ENCODE data around the gene ST3GAL3.

The ST3GAL3 gene

DNA sequence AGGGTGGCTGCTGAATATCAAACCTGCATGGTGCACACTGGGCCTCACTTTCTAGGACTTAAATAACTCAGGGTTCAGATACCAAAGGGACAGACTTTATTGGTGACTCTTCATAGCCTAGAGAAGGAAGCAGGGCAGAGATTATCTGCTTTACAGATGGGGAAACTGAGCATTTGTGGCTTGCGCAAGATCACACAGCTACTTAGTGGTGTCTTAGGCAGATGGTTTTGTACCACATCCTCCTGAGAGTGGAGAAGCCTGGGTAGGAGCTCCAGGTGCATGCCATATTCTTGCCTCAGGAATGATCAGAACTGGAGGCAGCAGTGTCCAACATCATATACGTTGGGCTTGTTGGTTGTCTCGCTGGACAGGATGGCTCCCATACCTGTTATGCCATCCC lies 255.7 kb downstream of the ST3GAL3 start:
- H3K27ac ChIP-seq, result no peak overlapping the region
- TF ChIP-seq EZH2 (IDR thresholded peaks at IDR 0.05) (no peak), POLR2AphosphoS5 (IDR thresholded peaks at IDR 0.05; ENCODE audit: borderline replicate concordance, low read depth, low read length) (no peak), FOXP2 (optimal IDR thresholded peaks at IDR 0.05; ENCODE audit: control extremely low read depth, extremely low read length, insufficient read depth) (no peak)
- no peaks in the 10 kb centered on the region for H3K9me3 ChIP-seq (ENCODE audit: low read depth, low read length)
- no peak for DNase-seq (ENCODE audit: low read depth, low spot score)
- no peaks in the 10 kb centered on the region; the same call in 1 of the 2 replicates for H3K36me3 ChIP-seq (ENCODE audit: insufficient read depth, low read length)
- H3K4me3 ChIP-seq, result no peak overlapping the region
- no peak overlapping the region for H3K9ac ChIP-seq (ENCODE audit: insufficient read length)

DNA sequence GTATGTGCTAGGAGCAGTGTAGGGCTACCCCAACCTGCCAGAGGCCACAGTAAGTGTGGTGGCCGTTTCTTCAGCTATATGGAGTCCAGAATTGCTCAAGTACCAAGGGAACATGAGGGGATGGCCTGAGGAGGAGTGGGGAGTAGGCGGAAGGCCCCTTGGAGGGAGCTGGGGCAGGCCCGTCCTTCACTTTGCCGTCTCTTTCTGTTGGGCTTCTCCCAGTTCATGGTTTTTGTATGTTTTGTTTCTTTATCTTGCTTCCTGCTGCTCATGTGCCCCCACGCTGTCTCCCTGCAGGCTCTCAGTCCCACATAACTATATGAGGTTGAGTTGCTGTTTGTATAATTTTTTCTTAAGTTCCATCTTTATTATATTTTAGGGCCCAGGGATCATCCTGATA lies 256.6 kb downstream of the ST3GAL3 start:
- H3K4me3 ChIP-seq, result no peak overlapping the region
- H3K27ac ChIP-seq, result no peak overlapping the region
- no peak for TF ChIP-seq POLR2AphosphoS5 (IDR thresholded peaks at IDR 0.05; ENCODE audit: borderline replicate concordance, low read depth, low read length)
- no peak for TF ChIP-seq FOXP2 (optimal IDR thresholded peaks at IDR 0.05; ENCODE audit: control extremely low read depth, extremely low read length, insufficient read depth)
- TF ChIP-seq EZH2 (IDR thresholded peaks at IDR 0.05), result no peak
- H3K9me3 ChIP-seq (ENCODE audit: low read depth, low read length), result no peaks in the 10 kb centered on the region
- no peaks in the 10 kb centered on the region; the same call in 1 of the 2 replicates for H3K36me3 ChIP-seq (ENCODE audit: insufficient read depth, low read length)
- no peak overlapping the region for H3K9ac ChIP-seq (ENCODE audit: insufficient read length)
- DNase-seq (ENCODE audit: low read depth, low spot score), result no peak

DNA sequence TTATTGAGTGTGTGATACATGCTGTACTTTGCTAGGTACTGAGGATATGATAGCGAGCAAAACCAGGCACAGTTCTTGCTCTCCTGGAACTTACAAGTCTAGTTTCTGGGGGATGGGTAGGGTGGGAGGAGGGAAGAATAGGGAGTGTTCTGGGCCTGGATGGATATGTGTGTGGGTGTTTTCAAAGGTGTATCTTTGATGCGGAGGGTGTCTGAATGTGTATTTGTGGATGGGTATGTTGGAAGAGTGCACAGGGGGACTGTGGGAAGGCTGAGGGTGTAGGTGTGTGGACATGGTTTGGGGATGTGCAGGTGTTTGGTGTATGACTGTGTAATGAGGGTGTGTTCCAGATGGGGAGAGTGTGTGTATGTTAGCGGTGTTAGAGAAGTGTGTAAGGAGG lies 258.0 kb downstream of the ST3GAL3 start:
- no peaks in the 10 kb centered on the region for H3K9me3 ChIP-seq (ENCODE audit: low read depth, low read length)
- no peak for TF ChIP-seq POLR2AphosphoS5 (IDR thresholded peaks at IDR 0.05; ENCODE audit: borderline replicate concordance, low read depth, low read length)
- TF ChIP-seq FOXP2 (optimal IDR thresholded peaks at IDR 0.05; ENCODE audit: control extremely low read depth, extremely low read length, insufficient read depth), result no peak
- TF ChIP-seq EZH2 (IDR thresholded peaks at IDR 0.05), result no peak
- no peak for DNase-seq (ENCODE audit: low read depth, low spot score)
- no peak overlapping the region for H3K27ac ChIP-seq
- H3K36me3 ChIP-seq (ENCODE audit: insufficient read depth, low read length), result no peaks in the 10 kb centered on the region; the same call in 1 of the 2 replicates
- H3K4me3 ChIP-seq, result no peak overlapping the region
- H3K9ac ChIP-seq (ENCODE audit: insufficient read length), result no peak overlapping the region

DNA sequence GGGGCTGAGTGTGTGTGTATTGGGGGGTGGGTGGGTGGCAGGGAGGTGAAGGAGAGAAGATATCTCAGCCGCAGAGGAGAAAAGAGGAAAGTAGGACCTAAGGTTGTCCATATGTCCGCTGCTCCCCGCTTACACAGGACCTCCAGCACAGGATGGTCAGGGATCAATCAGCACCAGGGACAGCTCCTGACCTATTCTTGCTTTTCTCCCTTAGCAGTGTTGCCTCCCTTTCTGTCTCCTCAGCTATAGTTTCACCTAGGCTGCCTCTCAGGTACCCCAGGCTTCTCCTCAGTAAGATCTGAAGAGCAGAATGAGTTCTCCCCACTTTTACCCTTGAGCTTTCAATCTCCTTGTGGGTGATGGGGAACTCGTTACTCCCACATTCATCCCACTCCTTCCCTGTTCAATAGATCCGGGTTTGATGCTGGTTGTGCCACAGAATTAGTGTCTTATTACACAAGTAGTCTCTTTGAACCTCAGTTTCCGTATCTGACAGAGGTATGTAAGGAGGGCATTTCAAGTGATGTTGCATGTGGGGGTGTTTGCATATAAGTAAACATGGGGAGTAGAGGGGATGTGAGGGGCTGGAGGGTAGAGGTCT lies 261.1 kb downstream of the ST3GAL3 start:
- Histone ChIP-seq H3K36me3 (ENCODE audit: insufficient read depth, low read length) (peaks cover 6% of the 10 kb centered on the region; the same call in 1 of the 2 replicates), H3K4me3 (no peak overlapping the region), H3K27ac (no peak overlapping the region), H3K9me3 (ENCODE audit: low read depth, low read length) (no peaks in the 10 kb centered on the region), H3K9ac (ENCODE audit: insufficient read length) (no peak overlapping the region)
- TF ChIP-seq FOXP2 (optimal IDR thresholded peaks at IDR 0.05; ENCODE audit: control extremely low read depth, extremely low read length, insufficient read depth) (no peak), POLR2AphosphoS5 (IDR thresholded peaks at IDR 0.05; ENCODE audit: borderline replicate concordance, low read depth, low read length) (no peak), EZH2 (IDR thresholded peaks at IDR 0.05) (no peak)
- DNase-seq (ENCODE audit: low read depth, low spot score), result no peak

DNA sequence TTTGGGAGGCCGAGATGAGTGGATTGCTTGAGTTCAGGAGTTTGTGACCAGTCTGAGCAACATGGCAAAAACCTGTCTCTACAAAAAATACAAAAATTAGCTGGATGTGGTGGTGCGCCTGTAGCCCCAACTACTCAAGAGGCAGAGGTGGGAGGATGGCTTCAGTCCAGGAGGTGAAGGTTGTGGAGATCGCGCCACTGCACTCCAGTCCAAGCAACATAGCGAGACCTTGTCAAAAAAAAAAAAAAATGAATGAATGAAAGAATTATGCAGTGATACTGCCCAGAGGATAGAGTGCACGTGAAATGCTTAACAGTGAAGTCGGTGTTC lies 262.0 kb downstream of the ST3GAL3 start:
- DNase-seq (ENCODE audit: low read depth, low spot score), result no peak
- H3K9ac ChIP-seq (ENCODE audit: insufficient read length), result no peak overlapping the region
- TF ChIP-seq EZH2 (IDR thresholded peaks at IDR 0.05) (no peak), POLR2AphosphoS5 (IDR thresholded peaks at IDR 0.05; ENCODE audit: borderline replicate concordance, low read depth, low read length) (no peak), FOXP2 (optimal IDR thresholded peaks at IDR 0.05; ENCODE audit: control extremely low read depth, extremely low read length, insufficient read depth) (no peak)
- H3K9me3 ChIP-seq (ENCODE audit: low read depth, low read length), result no peaks in the 10 kb centered on the region
- H3K27ac ChIP-seq, result no peak overlapping the region
- H3K36me3 ChIP-seq (ENCODE audit: insufficient read depth, low read length), result peaks cover 6% of the 10 kb centered on the region; the same call in 1 of the 2 replicates
- peak overlapping the region; percentile 91 for H3K4me3 ChIP-seq

DNA sequence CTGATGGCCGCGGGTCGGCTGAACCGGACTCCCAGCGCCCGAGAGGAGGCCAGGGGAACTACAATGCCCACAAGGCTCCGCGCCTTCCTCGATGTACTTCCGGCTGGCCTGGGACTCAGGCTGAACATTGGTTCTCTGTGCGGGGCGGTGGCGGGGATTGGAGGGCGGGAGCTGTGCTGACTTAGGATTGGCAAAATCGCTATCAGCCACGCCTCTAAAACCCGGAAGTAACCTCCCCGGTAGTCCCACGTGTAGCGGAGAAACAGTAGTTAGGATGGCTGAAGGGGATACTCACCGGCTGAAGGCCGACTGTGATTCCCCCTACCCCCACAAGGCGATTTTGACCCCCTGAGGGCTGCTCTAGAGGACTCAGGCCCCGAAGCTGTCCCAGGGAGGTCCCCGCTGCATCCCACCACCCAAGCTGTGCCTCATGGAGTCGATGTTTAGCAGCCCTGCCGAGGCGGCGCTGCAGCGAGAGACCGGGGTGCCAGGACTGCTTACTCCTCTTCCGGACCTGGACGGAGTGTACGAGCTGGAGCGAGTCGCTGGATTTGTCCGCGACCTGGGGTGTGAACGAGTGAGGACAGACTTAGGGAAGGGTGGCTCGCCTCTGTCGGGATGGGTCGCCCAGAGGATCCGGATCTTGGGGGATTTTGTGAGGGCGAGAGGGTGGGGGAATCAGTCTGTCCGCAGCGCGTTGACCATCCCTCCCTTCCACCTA lies 262.6 kb downstream of the ST3GAL3 start, which contains the start of gene DPH2:
Gene DPH2, plus strand, starts transcription at position 265 of the 721 bp plus-strand sequence. Its CDS starts 166 bp downstream, at position 431.
- Histone ChIP-seq H3K4me3 (peak within 1 kb of the TSS; percentile 91), H3K27ac (no peak within 1 kb of the TSS), H3K9ac (ENCODE audit: insufficient read length) (peak within 1 kb of the TSS; percentile 76), H3K9me3 (ENCODE audit: low read depth, low read length) (no peaks in the 10 kb centered on the region), H3K36me3 (ENCODE audit: insufficient read depth, low read length) (peaks cover 6% of the 10 kb centered on the region; the same call in 1 of the 2 replicates)
- peak; percentile 83 for DNase-seq (ENCODE audit: low read depth, low spot score)
- TF ChIP-seq EZH2 (IDR thresholded peaks at IDR 0.05), result no peak
- TF ChIP-seq POLR2AphosphoS5 (IDR thresholded peaks at IDR 0.05; ENCODE audit: borderline replicate concordance, low read depth, low read length), result peak; percentile 67; the same call in 1 of the 2 replicates
- TF ChIP-seq FOXP2 (optimal IDR thresholded peaks at IDR 0.05; ENCODE audit: control extremely low read depth, extremely low read length, insufficient read depth), result no peak

DNA sequence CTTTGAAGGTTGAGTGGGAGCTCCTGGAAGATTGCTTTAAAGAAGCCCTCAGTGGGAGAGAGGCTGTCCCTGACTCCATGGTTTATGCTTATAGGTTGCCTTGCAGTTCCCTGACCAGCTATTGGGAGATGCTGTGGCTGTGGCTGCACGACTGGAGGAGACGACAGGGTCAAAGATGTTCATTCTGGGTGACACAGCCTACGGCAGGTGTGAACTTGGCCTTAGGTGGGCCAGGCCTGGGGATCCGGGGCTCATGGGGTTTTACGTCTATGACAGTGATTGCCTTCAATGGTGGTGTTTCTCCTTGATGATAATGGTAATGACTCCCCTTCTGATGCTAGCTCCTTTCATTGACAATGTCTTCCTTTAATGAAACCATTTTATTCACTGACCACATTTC lies 263.2 kb downstream of the ST3GAL3 start:
- Histone ChIP-seq H3K9me3 (ENCODE audit: low read depth, low read length) (no peaks in the 10 kb centered on the region), H3K36me3 (ENCODE audit: insufficient read depth, low read length) (peaks cover 6% of the 10 kb centered on the region; the same call in 1 of the 2 replicates), H3K27ac (no peak overlapping the region), H3K4me3 (peak overlapping the region; percentile 91), H3K9ac (ENCODE audit: insufficient read length) (peak overlapping the region; percentile 76)
- TF ChIP-seq FOXP2 (optimal IDR thresholded peaks at IDR 0.05; ENCODE audit: control extremely low read depth, extremely low read length, insufficient read depth) (no peak), EZH2 (IDR thresholded peaks at IDR 0.05) (no peak), POLR2AphosphoS5 (IDR thresholded peaks at IDR 0.05; ENCODE audit: borderline replicate concordance, low read depth, low read length) (no peak)
- no peak for DNase-seq (ENCODE audit: low read depth, low spot score)

DNA sequence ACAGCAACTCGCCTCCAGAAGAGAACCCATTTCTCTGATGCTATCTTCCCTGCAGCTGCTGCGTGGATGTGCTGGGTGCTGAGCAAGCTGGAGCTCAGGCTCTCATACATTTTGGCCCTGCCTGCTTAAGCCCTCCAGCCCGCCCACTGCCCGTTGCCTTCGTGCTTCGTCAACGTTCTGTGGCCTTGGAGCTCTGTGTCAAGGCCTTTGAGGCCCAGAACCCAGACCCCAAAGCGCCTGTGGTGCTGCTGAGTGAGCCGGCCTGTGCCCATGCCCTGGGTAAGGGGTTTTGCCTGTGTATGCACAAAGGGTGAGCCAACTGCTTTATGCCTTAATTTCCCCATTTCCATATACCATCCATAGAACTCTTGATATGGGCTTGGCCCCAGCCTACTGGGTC lies 263.6 kb downstream of the ST3GAL3 start:
- Histone ChIP-seq H3K9ac (ENCODE audit: insufficient read length) (no peak overlapping the region), H3K27ac (no peak overlapping the region), H3K36me3 (ENCODE audit: insufficient read depth, low read length) (peaks cover 7% of the 10 kb centered on the region; the same call in 1 of the 2 replicates), H3K4me3 (peak overlapping the region; percentile 91), H3K9me3 (ENCODE audit: low read depth, low read length) (no peaks in the 10 kb centered on the region)
- TF ChIP-seq POLR2AphosphoS5 (IDR thresholded peaks at IDR 0.05; ENCODE audit: borderline replicate concordance, low read depth, low read length) (no peak), EZH2 (IDR thresholded peaks at IDR 0.05) (no peak), FOXP2 (optimal IDR thresholded peaks at IDR 0.05; ENCODE audit: control extremely low read depth, extremely low read length, insufficient read depth) (no peak)
- DNase-seq (ENCODE audit: low read depth, low spot score), result no peak
